ENCODE measurements around the gene DHX32.
"Not testable (repeated sequence)": the region's sequence is repeated elsewhere in the genome, so short reads cannot be mapped to it uniquely, and the experiment has no call there.

DHX32 gene

GRCh38 chr10:125916977-125917376 is 35.9 kb upstream of the DHX32 start:
- TF ChIP-seq CTCF (IDR thresholded peaks at IDR 0.05; ENCODE audit: low read depth, low read length, missing control alignments) = no peak
- no peak for DNase-seq (ENCODE audit: low read depth)
- in situ Hi-C loops (cut with HindIII; ENCODE audit: low sequenced_read_pairs) = no loop called here
- H3K4me3 ChIP-seq (ENCODE audit: low read depth, low read length) = no peak overlapping the region

DNA sequence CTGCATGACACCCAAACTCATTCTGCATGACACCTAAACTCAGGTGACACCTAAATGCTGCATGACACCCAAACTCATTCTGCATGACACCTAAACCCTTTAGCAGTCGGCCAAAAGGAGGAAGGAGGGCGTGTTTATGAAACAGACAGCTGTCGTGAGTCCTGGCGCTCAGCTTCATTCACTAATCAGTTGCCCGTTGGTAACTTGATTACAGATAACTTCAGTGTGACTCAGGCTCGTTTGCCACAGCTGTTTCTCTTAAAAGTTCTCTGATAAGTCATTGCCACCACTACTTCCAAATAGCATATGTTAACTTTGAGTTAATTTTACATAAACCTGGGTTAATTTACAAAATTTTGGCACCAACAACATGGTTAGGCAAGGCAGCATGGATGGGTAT is 32.2 kb upstream of the DHX32 start:
- H3K4me3 ChIP-seq (ENCODE audit: low read depth, low read length); DNase-seq (ENCODE audit: low read depth); in situ Hi-C loops (cut with HindIII; ENCODE audit: low sequenced_read_pairs): not testable (repeated sequence)

- no peak overlapping the region for H3K4me3 ChIP-seq (ENCODE audit: low read depth, low read length)
- DNase-seq (ENCODE audit: low read depth) = no peak
- in situ Hi-C loops (cut with HindIII; ENCODE audit: low sequenced_read_pairs) = no loop called here
- no peak for TF ChIP-seq CTCF (IDR thresholded peaks at IDR 0.05; ENCODE audit: low read depth, low read length, missing control alignments)
Measured at GRCh38 chr10:125911990-125912389, 30.9 kb upstream of the DHX32 start.

- in situ Hi-C loops (cut with HindIII; ENCODE audit: low sequenced_read_pairs) = no loop called here
- no peak overlapping the region for H3K4me3 ChIP-seq (ENCODE audit: low read depth, low read length)
- DNase-seq (ENCODE audit: low read depth) = no peak
- TF ChIP-seq CTCF (IDR thresholded peaks at IDR 0.05; ENCODE audit: low read depth, low read length, missing control alignments) = no peak
Measured at GRCh38 chr10:125911145-125911544, 30.1 kb upstream of the DHX32 start.

DNA sequence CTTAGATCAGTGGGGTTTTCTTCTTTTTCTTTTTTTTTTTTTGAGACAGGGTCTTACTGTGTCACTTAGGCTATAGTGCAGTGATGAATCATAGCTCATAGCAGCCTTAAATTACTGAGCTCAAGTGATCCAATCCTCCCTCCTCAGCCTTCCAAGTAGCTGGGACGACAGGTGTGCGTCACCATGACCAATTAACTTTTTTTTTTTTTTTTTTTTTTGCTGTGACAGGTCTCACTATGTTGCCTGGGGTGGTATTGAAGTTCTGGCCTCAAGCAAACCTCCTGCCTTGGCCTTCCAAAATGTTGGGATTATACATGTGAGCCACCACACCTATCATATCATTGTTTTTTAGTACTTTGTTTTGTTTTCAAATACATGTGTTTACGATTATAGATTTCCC is 28.4 kb upstream of the DHX32 start:
- DNase-seq (ENCODE audit: low read depth); in situ Hi-C loops (cut with HindIII; ENCODE audit: low sequenced_read_pairs): not testable (repeated sequence)

DNA sequence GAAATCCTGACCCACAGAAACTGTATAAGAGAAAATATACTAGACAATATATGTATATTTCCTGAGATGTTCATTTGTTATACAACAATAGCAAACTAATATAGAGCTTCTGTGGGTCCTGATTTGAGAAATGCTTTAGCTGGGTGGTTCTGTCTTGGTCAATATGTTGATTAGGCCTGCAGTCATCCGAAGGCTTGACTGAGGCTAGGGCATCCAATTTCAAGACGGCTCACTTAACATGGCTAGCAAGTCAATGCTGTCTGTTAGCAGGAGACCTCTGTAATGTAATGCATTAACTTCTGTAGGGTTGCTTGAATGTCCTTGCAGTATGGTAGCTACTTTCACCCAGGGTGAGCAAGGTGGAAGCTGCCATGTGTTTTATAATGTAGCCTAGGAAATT is 27.7 kb upstream of the DHX32 start:
- H3K4me3 ChIP-seq (ENCODE audit: low read depth, low read length); in situ Hi-C loops (cut with HindIII; ENCODE audit: low sequenced_read_pairs); DNase-seq (ENCODE audit: low read depth): not testable (repeated sequence)

More for the DNA sequence above, 28.4 kb upstream of the DHX32 start:
- H3K4me3 ChIP-seq (ENCODE audit: low read depth, low read length) = not testable (repeated sequence)

DNA sequence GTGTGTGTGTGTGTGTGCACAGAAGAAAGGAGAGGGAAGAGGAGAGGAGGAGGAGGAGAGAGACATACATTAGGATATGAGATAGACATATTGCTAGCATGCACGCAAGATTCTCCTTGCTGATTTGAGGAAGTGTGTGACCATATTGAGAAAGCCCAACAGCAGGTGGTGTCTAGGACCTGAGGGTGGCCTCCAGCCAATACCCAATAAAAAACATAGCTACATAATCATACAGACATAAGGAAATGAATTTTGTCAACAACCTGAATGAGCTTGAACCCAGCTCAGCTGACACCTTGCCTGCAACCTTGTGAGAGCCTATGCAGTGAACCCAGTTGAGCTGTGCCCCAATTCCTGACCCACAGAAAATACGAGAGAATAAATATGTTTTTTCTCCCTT is 26.5 kb upstream of the DHX32 start:
- in situ Hi-C loops (cut with HindIII; ENCODE audit: low sequenced_read_pairs); H3K4me3 ChIP-seq (ENCODE audit: low read depth, low read length); DNase-seq (ENCODE audit: low read depth): not testable (repeated sequence)

DNA sequence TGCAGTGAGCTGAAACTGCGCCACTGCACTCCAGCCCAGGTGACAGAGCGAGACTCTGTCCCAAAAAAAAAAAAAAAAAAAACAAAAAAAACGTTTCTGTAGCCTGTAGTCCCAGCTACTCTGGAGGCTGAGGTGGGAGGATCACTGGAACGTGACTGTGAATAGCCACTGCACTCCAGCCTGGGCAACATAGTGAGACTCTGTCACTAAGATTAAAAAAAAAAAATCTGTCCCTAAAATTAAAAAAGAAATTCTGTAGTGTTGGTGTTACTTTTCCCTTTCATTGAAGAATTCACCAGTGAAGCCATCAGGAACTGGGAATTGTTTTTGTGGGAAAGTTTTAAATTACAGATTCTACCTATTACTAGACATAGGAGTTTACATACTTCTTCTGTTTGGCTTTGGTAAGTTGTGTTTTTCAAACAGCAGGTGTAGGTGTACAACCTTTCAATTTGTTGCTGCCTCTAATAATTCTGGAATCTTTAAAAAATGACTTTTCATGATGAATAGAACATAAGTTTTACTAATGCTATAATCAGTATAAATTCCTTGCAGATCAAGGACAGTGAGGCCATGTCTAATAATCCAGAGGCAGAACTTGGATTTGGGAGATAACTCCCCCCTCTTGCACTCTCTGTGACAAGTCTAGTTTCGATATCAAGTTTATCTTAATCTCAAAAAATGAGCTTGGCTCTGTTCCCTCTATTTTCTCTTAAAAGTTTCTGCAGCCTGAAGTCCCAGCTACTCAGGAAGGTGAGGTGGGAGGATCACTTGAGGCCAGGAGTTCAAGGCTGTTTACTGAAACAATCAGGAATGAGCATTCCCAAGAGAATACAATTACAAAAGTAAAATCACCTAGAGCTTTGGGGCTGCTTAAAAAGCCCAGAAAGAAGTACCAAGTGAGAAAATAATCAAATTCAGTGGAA is 24.2 kb upstream of the DHX32 start:
- in situ Hi-C loops (cut with HindIII; ENCODE audit: low sequenced_read_pairs); H3K4me3 ChIP-seq (ENCODE audit: low read depth, low read length); DNase-seq (ENCODE audit: low read depth): not testable (repeated sequence)

DNA sequence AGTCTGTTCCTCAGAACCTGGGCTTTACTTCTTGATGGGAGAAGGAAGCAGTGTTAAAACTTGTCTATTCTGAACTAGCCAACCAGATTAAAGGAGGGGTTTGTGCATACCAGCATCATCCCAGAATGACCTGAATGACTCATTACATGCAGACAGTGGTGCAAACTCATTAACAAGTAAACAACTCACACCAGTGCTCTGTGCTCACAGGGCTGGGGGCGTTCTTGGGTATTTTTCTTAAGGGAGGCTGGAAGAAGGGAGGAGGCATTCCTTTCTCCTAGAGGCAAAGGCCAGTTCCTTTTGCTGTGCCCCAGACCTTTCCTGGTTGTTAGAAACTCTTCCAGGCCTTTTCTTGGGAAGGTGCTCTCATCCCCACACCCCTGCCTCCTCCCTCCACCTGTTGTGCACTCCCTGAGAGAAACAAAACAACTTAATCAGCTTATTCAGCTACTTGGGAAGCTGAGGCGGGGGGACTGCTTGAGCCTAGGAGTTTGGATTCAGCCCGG is 22.1 kb upstream of the DHX32 start:
- in situ Hi-C loops (cut with HindIII; ENCODE audit: low sequenced_read_pairs); DNase-seq (ENCODE audit: low read depth): not testable (repeated sequence)

DNA sequence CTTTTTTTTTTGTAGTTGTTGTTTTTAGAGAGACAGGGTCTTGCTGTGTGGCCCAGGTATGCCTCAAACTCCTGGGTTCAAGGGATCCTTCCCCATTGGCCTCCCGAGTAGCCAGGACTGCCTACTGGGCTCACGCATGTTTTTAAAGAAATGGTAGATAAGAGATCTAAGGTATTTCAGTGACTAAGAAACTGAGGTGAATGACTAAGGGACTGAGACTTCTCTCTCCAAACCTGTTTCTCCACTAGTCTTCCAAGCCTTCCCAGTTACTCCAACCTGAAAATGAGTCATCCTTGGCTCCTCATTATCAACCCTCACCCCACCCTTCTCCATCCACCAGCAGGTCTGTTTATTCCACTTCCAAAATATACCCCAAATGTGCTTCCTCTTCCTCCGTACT is 19.9 kb upstream of the DHX32 start:
- DNase-seq (ENCODE audit: low read depth); in situ Hi-C loops (cut with HindIII; ENCODE audit: low sequenced_read_pairs): not testable (repeated sequence)

More for the DNA sequence above, 22.1 kb upstream of the DHX32 start:
- H3K4me3 ChIP-seq (ENCODE audit: low read depth, low read length) = not testable (repeated sequence)

DNA sequence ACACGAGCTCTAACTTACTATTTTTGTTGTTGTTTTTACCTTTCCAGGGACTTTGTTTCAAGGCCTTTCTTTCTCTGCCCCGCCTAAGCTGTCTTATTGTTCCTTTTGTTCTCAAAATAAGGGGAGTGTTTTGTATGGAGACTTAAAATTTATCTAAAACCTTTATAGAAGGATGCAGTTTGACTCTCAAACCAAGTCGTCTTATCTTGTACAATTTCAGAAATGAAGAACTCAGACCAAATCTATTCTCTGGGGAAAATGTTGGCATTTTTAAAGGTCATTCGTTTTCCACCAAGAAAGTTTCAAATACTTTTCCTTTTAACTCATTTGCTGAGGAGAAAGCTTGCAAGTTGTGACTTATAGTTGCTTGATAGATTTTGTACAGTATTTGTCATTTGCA is 16.2 kb upstream of the DHX32 start:
- in situ Hi-C loops (cut with HindIII; ENCODE audit: low sequenced_read_pairs); DNase-seq (ENCODE audit: low read depth): not testable (repeated sequence)
- H3K4me3 ChIP-seq (ENCODE audit: low read depth, low read length) = peak overlapping the region; percentile 62

More for the DNA sequence above, 19.9 kb upstream of the DHX32 start:
- not testable (repeated sequence) for H3K4me3 ChIP-seq (ENCODE audit: low read depth, low read length)

DNA sequence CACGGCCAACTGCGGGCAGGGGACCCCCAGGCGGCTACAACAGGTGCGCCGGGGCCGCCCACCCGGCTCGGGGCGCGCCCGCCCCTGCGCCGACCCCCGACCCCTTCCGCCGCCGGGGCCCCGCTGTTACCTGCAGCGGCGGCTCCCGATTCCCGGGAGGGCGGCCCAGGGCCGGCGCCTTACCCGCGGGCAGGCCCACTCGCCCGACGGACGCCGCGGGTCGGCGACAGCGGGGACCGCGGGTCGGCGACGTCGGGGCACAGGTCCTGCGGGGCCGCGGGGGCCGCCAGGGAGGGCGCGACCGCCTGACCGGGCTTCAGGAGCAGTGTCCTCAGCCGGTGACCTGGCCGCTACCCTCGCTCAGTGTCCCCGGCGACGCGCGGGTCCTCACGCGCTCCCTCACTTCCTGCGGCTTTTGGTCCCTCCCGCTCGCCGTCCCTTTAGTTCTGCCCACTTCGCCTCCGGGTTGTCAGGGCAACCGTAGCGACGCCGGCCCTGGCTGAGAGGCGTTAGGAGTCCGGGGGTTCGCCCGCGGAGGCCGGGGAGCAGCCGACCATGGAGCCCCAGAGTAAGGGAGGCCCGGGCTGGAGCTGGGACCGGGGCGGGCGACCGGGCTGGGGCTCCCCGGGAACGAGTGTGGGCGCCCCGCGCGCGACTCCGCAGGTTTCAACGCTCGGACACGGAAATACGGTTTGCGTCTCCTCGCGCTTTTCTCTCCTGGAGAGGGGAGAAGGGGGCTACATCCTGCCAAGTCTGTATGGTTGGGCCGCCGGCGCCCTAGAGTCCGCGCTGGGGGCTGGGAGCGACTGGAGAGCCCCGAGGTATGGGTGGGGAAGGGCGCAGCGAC is 15.2 kb upstream of the DHX32 start, which contains the start of gene FANK1:
Gene FANK1 (plus strand): TSS at position 477 of the 847 bp plus-strand sequence. CDS start 79 bp downstream, at position 556.
- peak within 1 kb of the TSS; percentile 62 for H3K4me3 ChIP-seq (ENCODE audit: low read depth, low read length)
- DNase-seq (ENCODE audit: low read depth) = peak; percentile 56
- in situ Hi-C loops (cut with HindIII; ENCODE audit: low sequenced_read_pairs) = not testable (repeated sequence)
